Astrocyte (in vitro differentiated cells and primary cell): Measurements from ENCODE around the gene SUPT4H1. TPM values are rescaled to one million over a fixed set of nuclear protein-coding genes. Genes with fewer than 3 reads are reported as not detected.

ENCODE experiments used
- DNase-seq: peaks from one replicate; pipeline ENCODE4 v3.0.0-alpha.2; 2010; ENCODE audit warnings: low read depth
- FAIRE-seq: peaks from 2 replicates; lab custom pipeline; 2011; peaks lifted over from hg19 to GRCh38; lab: Jason Lieb, UNC
- H2AFZ ChIP-seq: 2 replicates; pipeline ENCODE4 v1.6.0; 2012; ENCODE audit warnings: low read depth, low read length, inconsistent platforms
- H3K27ac ChIP-seq: 2 replicates; pipeline ENCODE4 v1.5.1; 2011; ENCODE audit warnings: low read depth, low read length, inconsistent platforms
- H3K27me3 ChIP-seq: 2 replicates; pipeline ENCODE4 v1.6.0; 2011; ENCODE audit warnings: low read length, inconsistent platforms; ENCODE audit not compliant: insufficient read depth
- H3K36me3 ChIP-seq: 2 replicates; pipeline ENCODE4 v1.5.1; 2011; ENCODE audit warnings: low read length, inconsistent platforms; ENCODE audit not compliant: insufficient read depth
- H3K4me1 ChIP-seq: 2 replicates; pipeline ENCODE4 v1.5.1; 2011; ENCODE audit warnings: low read length, inconsistent platforms; ENCODE audit not compliant: insufficient read depth
- H3K4me2 ChIP-seq: 2 replicates; pipeline ENCODE4 v1.6.0; 2012; ENCODE audit warnings: low read length, inconsistent platforms
- H3K4me3 ChIP-seq: 2 replicates; pipeline ENCODE4 v1.5.1; 2011; ENCODE audit warnings: low read depth, mild to moderate bottlenecking, low read length, inconsistent platforms; ENCODE audit not compliant: insufficient read depth
- H3K79me2 ChIP-seq: 2 replicates; pipeline ENCODE4 v1.6.0; 2012; ENCODE audit warnings: mild to moderate bottlenecking, low read length, inconsistent platforms; ENCODE audit not compliant: insufficient read depth
- H3K9ac ChIP-seq: 2 replicates; pipeline ENCODE4 v1.6.0; 2012; ENCODE audit warnings: mild to moderate bottlenecking, low read length, inconsistent platforms
- H3K9me3 ChIP-seq: 2 replicates; pipeline ENCODE4 v1.5.1; 2012; ENCODE audit warnings: low read depth, mild to moderate bottlenecking, low read length, inconsistent platforms; ENCODE audit not compliant: insufficient read depth
- H4K20me1 ChIP-seq: 2 replicates; pipeline ENCODE4 v1.6.0; 2012; ENCODE audit warnings: low read length, inconsistent platforms; ENCODE audit not compliant: insufficient read depth
- H3K27ac Mint-ChIP-seq: one replicate; pipeline ENCODE4 v1.8.0; 2021; ENCODE audit warnings: mild to moderate bottlenecking, mixed read lengths; ENCODE audit not compliant: unreplicated experiment
- H3K27me3 Mint-ChIP-seq: one replicate; pipeline ENCODE4 v1.8.0; 2021; ENCODE audit warnings: low read depth, mixed read lengths; ENCODE audit not compliant: unreplicated experiment
- H3K36me3 Mint-ChIP-seq: one replicate; pipeline ENCODE4 v1.8.0; 2021; ENCODE audit warnings: low read depth, mixed read lengths; ENCODE audit not compliant: unreplicated experiment
- H3K4me1 Mint-ChIP-seq: one replicate; pipeline ENCODE4 v1.8.0; 2021; ENCODE audit warnings: low read depth, mixed read lengths; ENCODE audit not compliant: unreplicated experiment
- H3K4me3 Mint-ChIP-seq: one replicate; pipeline ENCODE4 v1.8.0; 2021; ENCODE audit warnings: mild to moderate bottlenecking, moderate library complexity, mixed read lengths; ENCODE audit not compliant: unreplicated experiment
- H3K9me3 Mint-ChIP-seq: one replicate; pipeline ENCODE4 v1.8.0; 2021; ENCODE audit warnings: mild to moderate bottlenecking, mixed read lengths; ENCODE audit not compliant: unreplicated experiment
- EZH2 ChIP-seq: IDR thresholded peaks from 2 replicates; pipeline ENCODE4 v1.6.1; 2012; ENCODE audit warnings: mild to moderate bottlenecking, low read length, inconsistent platforms; ENCODE audit not compliant: insufficient read depth
- total RNA-seq: library from RNA; stranded (reverse); gene quantifications from 2 replicates; pipeline ENCODE4 v1.2.1, GENCODE V29; 2021
- TF ChIP-seq, protein P1 (sequence below): IDR thresholded peaks from 2 replicates; pipeline ENCODE4 v1.5.1; 2011; ENCODE audit warnings: low read depth, mild to moderate bottlenecking, inconsistent platforms, low read length, moderate library complexity; ENCODE audit not compliant: insufficient read depth

The SUPT4H1 gene
- total RNA-seq, 1 donor from 2014 or later = 108 TPM

- FAIRE-seq (no peak), DNase-seq (no peak)
- no peak overlapping the region for H3K4me3 Mint-ChIP-seq
- no peak overlapping the region for H3K9ac ChIP-seq
- H3K4me3 ChIP-seq = no peak overlapping the region
- H2AFZ ChIP-seq = no peak overlapping the region
- H3K9me3 ChIP-seq = no peaks in the 10 kb centered on the region
- no peak for TF ChIP-seq EZH2
- TF ChIP-seq, protein P1, sequence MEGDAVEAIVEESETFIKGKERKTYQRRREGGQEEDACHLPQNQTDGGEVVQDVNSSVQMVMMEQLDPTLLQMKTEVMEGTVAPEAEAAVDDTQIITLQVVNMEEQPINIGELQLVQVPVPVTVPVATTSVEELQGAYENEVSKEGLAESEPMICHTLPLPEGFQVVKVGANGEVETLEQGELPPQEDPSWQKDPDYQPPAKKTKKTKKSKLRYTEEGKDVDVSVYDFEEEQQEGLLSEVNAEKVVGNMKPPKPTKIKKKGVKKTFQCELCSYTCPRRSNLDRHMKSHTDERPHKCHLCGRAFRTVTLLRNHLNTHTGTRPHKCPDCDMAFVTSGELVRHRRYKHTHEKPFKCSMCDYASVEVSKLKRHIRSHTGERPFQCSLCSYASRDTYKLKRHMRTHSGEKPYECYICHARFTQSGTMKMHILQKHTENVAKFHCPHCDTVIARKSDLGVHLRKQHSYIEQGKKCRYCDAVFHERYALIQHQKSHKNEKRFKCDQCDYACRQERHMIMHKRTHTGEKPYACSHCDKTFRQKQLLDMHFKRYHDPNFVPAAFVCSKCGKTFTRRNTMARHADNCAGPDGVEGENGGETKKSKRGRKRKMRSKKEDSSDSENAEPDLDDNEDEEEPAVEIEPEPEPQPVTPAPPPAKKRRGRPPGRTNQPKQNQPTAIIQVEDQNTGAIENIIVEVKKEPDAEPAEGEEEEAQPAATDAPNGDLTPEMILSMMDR = no peak
- peaks cover 2% of the 10 kb centered on the region for H3K9me3 Mint-ChIP-seq
- no peaks in the 10 kb centered on the region for H3K79me2 ChIP-seq
- no peaks in the 10 kb centered on the region for H3K4me1 Mint-ChIP-seq
- no peak overlapping the region for H3K27ac ChIP-seq
- H3K27ac Mint-ChIP-seq = no peak overlapping the region
- H3K4me1 ChIP-seq = no peaks in the 10 kb centered on the region
- no peak overlapping the region for H3K4me2 ChIP-seq
- no peaks in the 10 kb centered on the region for H3K27me3 ChIP-seq
- peaks cover 3% of the 10 kb centered on the region for H3K36me3 Mint-ChIP-seq
- H3K36me3 ChIP-seq = no peaks in the 10 kb centered on the region
- H3K27me3 Mint-ChIP-seq = peaks cover 39% of the 10 kb centered on the region
- H4K20me1 ChIP-seq = no peaks in the 10 kb centered on the region
These were observed 33.3 kb downstream of the SUPT4H1 start for GRCh38 chr17:58318627-58319172.

- FAIRE-seq = no peak
- H3K4me2 ChIP-seq = no peak overlapping the region
- TF ChIP-seq, protein P1 = no peak
- TF ChIP-seq EZH2 = no peak
These were observed 33.9 kb downstream of the SUPT4H1 start for GRCh38 chr17:58318065-58318481.

DNA sequence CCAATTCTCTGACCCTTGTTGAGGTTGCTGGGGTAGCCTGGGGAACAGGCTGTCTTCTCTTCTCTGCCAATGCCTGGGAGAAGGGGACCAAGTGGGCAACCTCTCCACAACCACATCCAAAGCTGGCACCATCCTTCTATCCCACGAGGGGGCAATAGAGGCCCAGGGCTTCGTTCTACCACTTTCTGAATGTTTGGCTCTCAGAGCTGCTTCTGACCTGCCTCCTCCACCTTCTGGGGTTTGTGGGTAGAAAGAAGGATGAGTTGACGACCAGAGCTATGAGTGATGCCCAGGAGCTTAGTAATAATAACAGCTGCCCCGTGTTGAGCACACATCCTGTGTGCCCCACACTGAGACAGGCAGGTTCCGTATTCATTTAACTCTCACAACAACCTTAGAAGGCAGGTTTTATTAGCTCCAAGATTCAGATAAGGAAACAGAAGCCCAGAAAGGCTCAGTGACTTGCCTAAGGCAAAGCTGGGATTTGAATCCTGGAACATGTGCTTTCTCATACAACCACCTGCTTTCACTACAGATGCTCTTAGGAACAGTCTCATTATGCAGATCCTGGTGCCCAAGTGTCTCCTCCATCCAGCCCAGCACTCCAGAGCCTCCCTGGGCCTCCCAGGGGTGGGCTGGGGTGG lies 34.5 kb downstream of the SUPT4H1 start:
- H3K4me2 ChIP-seq = peak overlapping the region; percentile 40
- Mint-ChIP-seq H3K4me1 (no peaks in the 10 kb centered on the region), H3K36me3 (peaks cover 3% of the 10 kb centered on the region), H3K9me3 (peaks cover 2% of the 10 kb centered on the region), H3K27me3 (peaks cover 35% of the 10 kb centered on the region), H3K4me3 (no peak overlapping the region), H3K27ac (no peak overlapping the region)
- no peak overlapping the region for H3K4me3 ChIP-seq
- no peak overlapping the region for H3K27ac ChIP-seq
- no peaks in the 10 kb centered on the region for H3K79me2 ChIP-seq
- no peak for FAIRE-seq
- H2AFZ ChIP-seq = no peak overlapping the region
- H4K20me1 ChIP-seq = no peaks in the 10 kb centered on the region
- no peaks in the 10 kb centered on the region for H3K27me3 ChIP-seq
- no peak overlapping the region for H3K9ac ChIP-seq
- no peaks in the 10 kb centered on the region for H3K4me1 ChIP-seq
- TF ChIP-seq, protein P1 = peak; percentile 62
- TF ChIP-seq EZH2 = no peak
- no peaks in the 10 kb centered on the region for H3K36me3 ChIP-seq
- H3K9me3 ChIP-seq = no peaks in the 10 kb centered on the region
- peak; percentile 70 for DNase-seq

More at GRCh38 chr17:58318065-58318481, 33.9 kb downstream of the SUPT4H1 start:
- Mint-ChIP-seq H3K4me1 (no peaks in the 10 kb centered on the region), H3K9me3 (peaks cover 2% of the 10 kb centered on the region), H3K27ac (no peak overlapping the region), H3K4me3 (no peak overlapping the region), H3K36me3 (peaks cover 3% of the 10 kb centered on the region), H3K27me3 (peaks cover 37% of the 10 kb centered on the region)
- Histone ChIP-seq H4K20me1 (no peaks in the 10 kb centered on the region), H3K27me3 (no peaks in the 10 kb centered on the region), H3K36me3 (no peaks in the 10 kb centered on the region), H2AFZ (no peak overlapping the region), H3K27ac (no peak overlapping the region), H3K4me3 (no peak overlapping the region), H3K4me1 (no peaks in the 10 kb centered on the region), H3K79me2 (no peaks in the 10 kb centered on the region), H3K9ac (no peak overlapping the region), H3K9me3 (no peaks in the 10 kb centered on the region)
- DNase-seq = no peak
